ENCODE data around the gene ADGRG3. TPM values are rescaled to one million over a fixed set of nuclear protein-coding genes. Genes with fewer than 3 reads are reported as not detected.

The ADGRG3 gene
- total RNA-seq, 4 donors from 2014 or later, result 3.8 to 14.2 (median 8.2) TPM

GRCh38 chr16:57698812-57699405 is 30.8 kb downstream of the ADGRG3 start:
- intact Hi-C loops (cut with DNase I), result no loop called here
- no peak for TF ChIP-seq CTCF (IDR thresholded peaks at IDR 0.05)
- TF ChIP-seq POLR2A (IDR thresholded peaks at IDR 0.05), result no peak
- Histone ChIP-seq H3K4me3 (replicated peaks in 1 of 3) (no peak overlapping the region), H3K4me1 (peaks cover 0 to 6% of the 10 kb centered on the region in 2 donors), H3K9me3 (no peaks in the 10 kb centered on the region), H3K36me3 (no peaks in the 10 kb centered on the region), H3K27ac (no peak overlapping the region), H3K27me3 (no peaks in the 10 kb centered on the region)
- WGBS, 2 donors, result 90 to 97% methylated on average over 8 to 10 of the region's 16 CpGs
- DNase-seq, result no peak

GRCh38 chr16:57699481-57699880 is 31.4 kb downstream of the ADGRG3 start:
- no peak for TF ChIP-seq CTCF (IDR thresholded peaks at IDR 0.05)
- TF ChIP-seq POLR2A (IDR thresholded peaks at IDR 0.05), result no peak
- Histone ChIP-seq H3K27ac (no peak overlapping the region), H3K4me1 (peaks cover 0 to 9% of the 10 kb centered on the region in 2 donors), H3K36me3 (no peaks in the 10 kb centered on the region), H3K27me3 (no peaks in the 10 kb centered on the region), H3K4me3 (replicated peaks in 1 of 3) (no peak overlapping the region), H3K9me3 (no peaks in the 10 kb centered on the region)
- 88 to 97% methylated on average over 3 of the region's 3 CpGs for WGBS, 2 donors
- intact Hi-C loops (cut with DNase I), result no loop called here
- DNase-seq, result no peak

DNA sequence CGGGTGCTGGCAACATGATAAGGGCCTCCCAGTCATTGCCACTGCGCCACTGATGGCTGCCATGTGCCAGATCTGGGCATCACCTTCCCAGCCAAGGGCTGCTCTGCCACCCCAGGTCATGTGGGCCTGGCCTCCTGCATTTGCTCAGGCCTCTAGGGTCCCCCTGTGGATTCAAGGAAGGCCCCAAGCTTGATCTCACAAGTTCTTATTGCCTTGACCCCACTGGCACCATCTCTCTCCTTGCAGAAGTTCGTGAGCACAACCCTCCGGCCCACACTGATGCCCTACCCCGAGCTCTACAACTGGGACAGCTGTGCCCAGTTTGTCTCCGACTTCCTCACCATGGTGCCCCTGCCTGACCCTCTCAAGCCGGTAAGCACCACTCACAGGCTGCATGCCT is 31.8 kb downstream of the ADGRG3 start:
- intact Hi-C loops (cut with DNase I), result no loop called here
- WGBS, 2 donors, result 90 to 94% methylated on average over 6 to 7 of the region's 7 CpGs
- H3K4me1 ChIP-seq, result peaks cover 0 to 13% of the 10 kb centered on the region in 2 donors

GRCh38 chr16:57700781-57701551 is 32.9 kb downstream of the ADGRG3 start:
- TF ChIP-seq POLR2A (IDR thresholded peaks at IDR 0.05) (no peak), CTCF (IDR thresholded peaks at IDR 0.05) (no peak)
- no peak for DNase-seq
- intact Hi-C loops (cut with DNase I), result no loop called here

More for the DNA sequence above, 31.8 kb downstream of the ADGRG3 start:
- Histone ChIP-seq H3K36me3 (no peaks in the 10 kb centered on the region), H3K27me3 (no peaks in the 10 kb centered on the region), H3K27ac (no peak overlapping the region), H3K4me3 (replicated peaks in 1 of 3) (no peak overlapping the region), H3K9me3 (no peaks in the 10 kb centered on the region)
- no peak for DNase-seq
- TF ChIP-seq POLR2A (IDR thresholded peaks at IDR 0.05) (no peak), CTCF (IDR thresholded peaks at IDR 0.05) (no peak)

DNA sequence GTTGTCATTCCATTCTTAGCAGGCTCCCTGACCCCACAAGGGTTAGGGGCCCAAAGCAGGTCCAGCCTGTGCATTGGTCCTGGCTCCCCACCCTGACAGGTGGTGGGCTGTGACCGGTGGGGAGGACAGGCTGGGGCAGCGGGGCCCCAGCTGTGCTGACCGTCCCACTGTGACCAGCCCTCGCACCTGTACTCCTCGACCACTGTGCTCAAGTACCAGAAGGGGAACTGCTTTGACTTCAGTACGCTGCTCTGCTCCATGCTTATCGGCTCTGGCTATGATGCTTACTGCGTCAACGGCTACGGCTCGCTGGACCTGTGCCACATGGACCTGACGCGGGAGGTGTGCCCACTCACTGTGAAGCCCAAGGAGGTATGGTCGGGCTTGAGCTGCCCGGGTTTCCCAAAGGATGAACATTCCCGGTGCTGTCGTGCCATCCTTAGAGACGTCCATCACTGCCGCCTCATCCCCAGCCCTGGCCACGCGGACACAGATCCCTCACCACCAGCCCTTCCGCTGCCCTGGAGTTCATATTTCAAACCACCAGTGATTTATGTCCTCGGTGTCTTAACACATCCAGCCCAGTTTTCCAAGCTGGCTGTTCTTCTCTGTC is 33.8 kb downstream of the ADGRG3 start:
- 53 to 84% methylated on average over 8 to 21 of the region's 23 CpGs for whole genome bisulfite sequencing, 2 donors
- intact Hi-C loops (cut with DNase I), result no loop called here
- H3K36me3 ChIP-seq, result no peaks in the 10 kb centered on the region
- H3K9me3 ChIP-seq, result no peaks in the 10 kb centered on the region
- H3K27me3 ChIP-seq, result no peaks in the 10 kb centered on the region
- no peak overlapping the region for H3K4me3 ChIP-seq (replicated peaks in 1 of 3)
- no peak overlapping the region for H3K27ac ChIP-seq
- H3K4me1 ChIP-seq, result peaks cover 0 to 14% of the 10 kb centered on the region in 2 donors
- DNase-seq, result peak; percentile 48 to 50
- no peak for TF ChIP-seq CTCF (IDR thresholded peaks at IDR 0.05)
- no peak for TF ChIP-seq POLR2A (IDR thresholded peaks at IDR 0.05)

More at GRCh38 chr16:57700781-57701551, 32.9 kb downstream of the ADGRG3 start:
- H3K27ac ChIP-seq, result no peak overlapping the region
- H3K4me3 ChIP-seq (replicated peaks in 1 of 3), result no peak overlapping the region
- no peaks in the 10 kb centered on the region for H3K36me3 ChIP-seq
- WGBS, 2 donors, result 73 to 75% methylated on average over 10 of the region's 10 CpGs
- H3K27me3 ChIP-seq, result no peaks in the 10 kb centered on the region
- peaks cover 0 to 14% of the 10 kb centered on the region in 2 donors for H3K4me1 ChIP-seq
- no peaks in the 10 kb centered on the region for H3K9me3 ChIP-seq

All from thyroid gland (tissue), 4 donors.